Tibial nerve (tissue), 4 donors: ENCODE measurements around the gene LYPD5. TPM values are rescaled to one million over a fixed set of nuclear protein-coding genes. Genes with fewer than 3 reads are reported as not detected.
"Not testable (repeated sequence)": the region's sequence is repeated elsewhere in the genome, so short reads cannot be mapped to it uniquely, and the experiment has no call there.

ENCODE experiments used
- DNase-seq, 2 donors: peaks; one replicate each; pipeline ENCODE4 v3.0.0-alpha.2; 2019; ENCODE audit warnings: low spot score in 2 of 2
- H3K27ac ChIP-seq, 4 donors: fragments of 200-600 bp; sonication (generic) in 3 of 4; one replicate each; pipeline ENCODE4 v1.5.1; 2017 to 2019; ENCODE audit warnings: mild to moderate bottlenecking in 1 of 4
- H3K27me3 ChIP-seq, 2 donors: fragments of 200-600 bp; sonication (generic) in 1 of 2; one replicate each; pipeline versions ENCODE4 v1.5.1 to v1.6.0; 2017 to 2019
- H3K36me3 ChIP-seq, 3 donors: fragments of 200-600 bp; sonication (generic); one replicate each; pipeline ENCODE4 v1.5.1; 2018 to 2019
- H3K4me1 ChIP-seq, 4 donors: fragments of 200-600 bp; sonication (generic) in 3 of 4; one replicate each; pipeline ENCODE4 v1.5.1; 2017 to 2019
- H3K4me3 ChIP-seq, 4 donors: fragments of 200-600 bp; sonication (generic) in 3 of 4; one replicate each; pipeline ENCODE4 v1.5.1; 2017 to 2019; ENCODE audit warnings: mild to moderate bottlenecking in 1 of 4, moderate library complexity in 1 of 4
- H3K9me3 ChIP-seq, 4 donors: fragments of 200-600 bp; sonication (generic) in 3 of 4; one replicate each; pipeline ENCODE4 v1.5.1; 2017 to 2019
- CTCF ChIP-seq, 5 experiments: fragments of 200-600 bp in 3 of 5; fragments of 450-650 bp in 2 of 5; sonication (generic) in 3 of 5; IDR thresholded peaks; one replicate each; pipeline ENCODE4 v1.5.1; 2016 to 2019; ENCODE audit warnings: antibody characterized with exemption in 5 of 5, mild to moderate bottlenecking in 3 of 5, moderate library complexity in 2 of 5
- EP300 ChIP-seq, 2 donors: sonication (generic); formaldehyde crosslinking; IDR thresholded peaks; one replicate each; pipeline ENCODE4 v1.6.1; 2017; ENCODE audit warnings: antibody characterized with exemption in 2 of 2, mild to moderate bottlenecking in 1 of 2
- POLR2A ChIP-seq, 2 donors: fragments of 450-650 bp; IDR thresholded peaks; one replicate each; pipeline ENCODE4 v1.6.1; 2017; ENCODE audit warnings: antibody characterized with exemption in 2 of 2, mild to moderate bottlenecking in 2 of 2, moderate library complexity in 2 of 2
- WGBS, 2 donors: methylation state at CpG; one replicate each; pipeline ENCODE4 v1.1.5; 2018; 5-methylcytosine and 5-hydroxymethylcytosine counted together
- total RNA-seq, 4 donors: library from RNA; depleted of rRNA; stranded (reverse); fragments of >200 nt; gene quantifications; one replicate each; pipeline ENCODE4 v1.1.0, GENCODE V29; 2016

Gene LYPD5
- total RNA-seq, 4 donors from 2014 or later: 0.39 to 2.1 (median 0.53) TPM

DNA sequence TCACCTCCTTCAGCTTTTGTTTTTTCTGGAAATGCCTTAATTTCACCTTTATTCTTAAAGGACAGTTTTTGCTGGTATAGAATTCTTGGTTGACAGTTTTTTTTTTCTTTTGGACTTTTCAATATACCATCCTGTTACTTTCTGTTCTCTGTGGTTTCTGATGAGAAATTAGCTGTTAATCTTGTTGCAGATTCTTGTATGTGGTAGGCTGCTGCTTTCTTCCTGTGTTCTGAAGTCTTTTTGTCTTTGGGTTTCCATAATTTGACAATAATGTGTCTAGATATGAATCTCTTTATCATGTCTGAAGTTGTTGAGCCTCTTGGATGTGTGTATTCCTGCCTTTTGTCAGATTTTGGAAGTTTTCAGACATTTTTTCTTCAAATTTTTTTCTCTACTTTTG lies 36.9 kb upstream of the LYPD5 start:
- Histone ChIP-seq H3K27ac (no peak overlapping the region), H3K27me3 (no peaks in the 10 kb centered on the region), H3K4me1 (no peaks in the 10 kb centered on the region), H3K36me3 (peaks cover 16 to 100% (median 55%) of the 10 kb centered on the region in 3 donors), H3K4me3 (no peak overlapping the region), H3K9me3 (peaks cover 3 to 97% (median 43%) of the 10 kb centered on the region in 4 donors)
- DNase-seq: no peak
- no peak for TF ChIP-seq EP300 (IDR thresholded peaks at IDR 0.05)
- no peak for TF ChIP-seq POLR2A (IDR thresholded peaks at IDR 0.05)
- no peak for TF ChIP-seq CTCF (IDR thresholded peaks at IDR 0.05)

GRCh38 chr19:43826787-43827754 lies 24.8 kb upstream of the LYPD5 start, which contains the start of gene ZNF283:
ZNF283 (plus strand) TSS chr19:43827321; CDS start chr19:43833505, 6,184 bp downstream.
- WGBS, 2 donors: 7 to 14% methylated on average over 44 to 45 of the region's 46 CpGs
- peaks cover 0 to 2% (median 0%) of the 10 kb centered on the region in 4 donors for H3K9me3 ChIP-seq
- TF ChIP-seq EP300 (IDR thresholded peaks at IDR 0.05) (peak; percentile 49), POLR2A (IDR thresholded peaks at IDR 0.05) (no peak)
- H3K4me1 ChIP-seq: peaks cover 0 to 14% (median 4%) of the 10 kb centered on the region in 4 donors
- DNase-seq: peak; percentile 74 to 86
- peak within 1 kb of the TSS; percentile 40 to 75 (median 60) for H3K4me3 ChIP-seq
- peaks cover 0 to 41% (median 7%) of the 10 kb centered on the region in 3 donors for H3K36me3 ChIP-seq
- H3K27ac ChIP-seq: peak within 1 kb of the TSS in 3 of 4 donors; percentile 57 to 82 (median 70)
- H3K27me3 ChIP-seq: peaks cover 0 to 3% of the 10 kb centered on the region in 2 donors

GRCh38 chr19:43824572-43824971 lies 22.3 kb upstream of the LYPD5 start:
- Histone ChIP-seq H3K36me3 (peaks cover 0 to 16% (median 7%) of the 10 kb centered on the region in 3 donors), H3K27me3 (peaks cover 0 to 17% of the 10 kb centered on the region in 2 donors), H3K4me1 (peaks cover 0 to 24% (median 4%) of the 10 kb centered on the region in 4 donors)
- H3K4me3 ChIP-seq, H3K27ac ChIP-seq, DNase-seq, H3K9me3 ChIP-seq: not testable (repeated sequence)
- WGBS, 2 donors: 55 to 69% methylated on average over 4 of the region's 4 CpGs

- H3K4me1 ChIP-seq: peaks cover 0 to 24% (median 4%) of the 10 kb centered on the region in 4 donors
- peaks cover 0 to 17% of the 10 kb centered on the region in 2 donors for H3K27me3 ChIP-seq
- not testable (repeated sequence) for H3K27ac ChIP-seq, DNase-seq, H3K4me3 ChIP-seq, H3K9me3 ChIP-seq, H3K36me3 ChIP-seq
- WGBS, 2 donors: 88 to 95% methylated on average over 3 of the region's 3 CpGs
Measured at GRCh38 chr19:43823856-43824255, 21.6 kb upstream of the LYPD5 start.

DNA sequence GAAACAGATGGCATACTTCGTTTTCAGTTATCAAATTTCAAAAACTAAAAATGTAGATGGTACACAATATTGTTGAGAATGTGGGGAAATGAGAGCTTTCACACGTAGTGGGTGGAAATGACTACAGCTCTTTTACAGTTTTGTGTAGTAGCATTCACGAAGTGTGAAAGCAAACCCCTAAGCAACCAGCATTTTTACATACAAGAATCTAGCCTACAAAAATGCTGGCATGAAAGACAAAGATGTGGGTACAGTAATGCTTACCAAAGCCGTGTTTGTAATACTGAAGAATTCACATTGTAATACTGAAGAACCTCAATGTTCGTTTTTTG lies 18.6 kb upstream of the LYPD5 start:
- Histone ChIP-seq H3K27me3 (peaks cover 0 to 17% of the 10 kb centered on the region in 2 donors), H3K4me1 (peaks cover 0 to 10% (median 0%) of the 10 kb centered on the region in 4 donors), H3K36me3 (no peaks in the 10 kb centered on the region), H3K4me3 (peak overlapping the region in 3 of 4 donors; percentile 26 to 45 (median 26)), H3K9me3 (no peaks in the 10 kb centered on the region), H3K27ac (no peak overlapping the region)
- no peak for DNase-seq
- WGBS, 2 donors: 28 to 29% methylated on average over 5 of the region's 5 CpGs
- TF ChIP-seq POLR2A (IDR thresholded peaks at IDR 0.05): no peak
- no peak for TF ChIP-seq CTCF (IDR thresholded peaks at IDR 0.05)
- no peak for TF ChIP-seq EP300 (IDR thresholded peaks at IDR 0.05)

DNA sequence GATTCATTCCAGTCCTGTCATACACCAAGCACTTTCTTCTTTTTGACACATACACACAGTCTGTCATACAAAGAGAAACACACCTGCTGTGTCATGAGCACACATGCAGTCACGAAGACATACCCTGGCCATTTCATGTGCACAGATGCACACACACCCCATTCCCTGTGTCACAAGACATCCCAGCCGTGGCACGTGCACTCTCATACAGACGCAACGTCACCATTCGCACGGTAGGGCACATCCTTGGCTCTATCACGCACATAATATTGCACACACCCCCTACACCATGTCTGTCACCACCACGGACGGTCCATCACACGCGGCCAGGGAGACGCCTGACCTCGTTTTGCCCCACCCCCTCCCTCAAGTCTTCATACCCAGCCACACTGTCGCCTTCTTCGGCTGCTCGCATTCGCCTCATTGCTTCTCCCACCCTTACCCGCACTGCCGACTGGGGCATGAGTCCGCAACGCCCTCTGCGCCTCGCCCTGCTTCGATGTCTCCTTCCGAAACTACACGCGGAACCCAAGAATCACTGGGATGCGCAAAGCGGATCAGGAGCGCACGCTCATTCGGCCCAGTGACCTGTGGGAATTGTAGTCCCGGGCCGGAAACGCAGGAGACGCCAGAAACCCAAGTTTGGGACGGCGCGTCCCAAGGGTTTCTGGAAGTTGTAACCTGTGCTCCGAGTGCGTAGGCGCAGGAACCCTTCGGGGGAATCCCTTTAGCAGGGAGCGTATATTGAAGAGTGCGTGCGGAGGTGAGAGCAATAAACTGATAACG lies 18.0 kb upstream of the LYPD5 start:
- DNase-seq: no peak
- no peak overlapping the region for H3K27ac ChIP-seq
- H3K4me3 ChIP-seq: peak overlapping the region; percentile 14 to 45 (median 26)
- peaks cover 0 to 17% of the 10 kb centered on the region in 2 donors for H3K27me3 ChIP-seq
- H3K36me3 ChIP-seq: no peaks in the 10 kb centered on the region
- TF ChIP-seq CTCF (IDR thresholded peaks at IDR 0.05): no peak
- TF ChIP-seq POLR2A (IDR thresholded peaks at IDR 0.05): no peak
- no peak for TF ChIP-seq EP300 (IDR thresholded peaks at IDR 0.05)
- WGBS, 2 donors: 14% methylated on average over 48 of the region's 48 CpGs
- H3K9me3 ChIP-seq: no peaks in the 10 kb centered on the region
- peaks cover 0 to 10% (median 0%) of the 10 kb centered on the region in 4 donors for H3K4me1 ChIP-seq
